HG03159 (cell line): ENCODE measurements around the gene CPNE5.
"Not testable (repeated sequence)": the region's sequence is repeated elsewhere in the genome, so short reads cannot be mapped to it uniquely, and the experiment has no call there.

Experiments used
- ATAC-seq: cut with Tn5 transposase; IDR thresholded peaks from one replicate; pipeline ENCODE4 v1.9.1; 2021; ENCODE audit warnings: mild to moderate bottlenecking, moderate library complexity; ENCODE audit not compliant: unreplicated experiment

CPNE5 gene

DNA sequence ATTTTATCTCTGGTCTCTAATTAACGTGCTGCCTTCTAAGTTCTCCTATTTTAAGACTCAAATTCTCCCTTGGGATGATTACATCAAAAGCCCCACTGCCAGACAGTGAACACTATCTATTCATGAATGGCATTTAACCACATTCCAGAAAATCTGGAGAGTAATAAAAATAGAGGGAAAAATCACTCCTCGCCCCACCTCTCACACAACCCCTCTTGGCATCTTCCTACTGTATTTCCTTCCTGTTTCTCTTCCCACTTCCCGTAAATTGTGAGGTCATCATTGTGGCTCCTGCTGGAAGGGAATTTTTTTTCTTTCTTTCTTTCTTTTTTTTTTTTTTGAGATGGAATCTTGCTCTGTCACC is 110.1 kb downstream of the CPNE5 start:
- ATAC-seq, result no peak

DNA sequence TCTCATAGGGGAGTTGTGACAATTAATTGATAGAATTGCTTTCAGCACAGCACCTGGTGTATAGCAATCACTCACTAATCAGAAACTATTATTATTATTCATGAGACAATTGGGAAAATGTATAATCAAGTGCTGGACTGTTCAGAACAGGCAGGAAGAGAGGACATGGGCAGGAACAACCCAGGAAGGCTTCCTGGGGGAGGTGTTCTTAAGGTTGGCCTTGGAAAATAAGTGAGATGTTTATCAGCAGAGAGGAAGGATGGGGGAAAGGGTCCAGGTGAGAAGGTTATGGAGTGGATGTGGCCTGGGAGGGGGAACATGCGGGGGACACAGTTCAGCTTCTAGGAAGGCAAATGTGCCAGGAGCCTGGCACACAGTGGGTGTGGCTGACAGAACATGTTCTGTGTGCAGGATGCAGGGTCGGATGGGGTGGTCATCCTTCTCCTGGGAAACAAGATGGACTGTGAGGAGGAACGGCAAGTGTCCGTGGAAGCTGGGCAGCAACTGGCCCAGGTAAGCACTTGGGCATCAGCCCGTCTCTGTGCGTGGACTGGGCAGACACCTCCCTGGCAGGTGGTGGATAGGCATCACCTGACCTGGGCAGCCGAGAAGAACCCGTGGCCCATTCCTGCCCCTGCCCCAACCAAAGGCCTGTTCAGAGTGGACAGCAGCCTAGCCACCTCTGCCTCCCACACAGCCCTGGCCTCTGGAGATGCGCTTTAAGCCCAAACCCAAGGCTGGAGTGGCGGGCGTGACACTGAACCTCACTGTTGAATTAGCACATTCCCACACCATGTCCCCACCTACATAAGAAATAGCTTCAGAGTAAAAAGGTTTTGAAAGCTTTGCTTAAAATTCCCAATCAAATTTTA is 110.7 kb downstream of the CPNE5 start:
- ATAC-seq, result no peak

DNA sequence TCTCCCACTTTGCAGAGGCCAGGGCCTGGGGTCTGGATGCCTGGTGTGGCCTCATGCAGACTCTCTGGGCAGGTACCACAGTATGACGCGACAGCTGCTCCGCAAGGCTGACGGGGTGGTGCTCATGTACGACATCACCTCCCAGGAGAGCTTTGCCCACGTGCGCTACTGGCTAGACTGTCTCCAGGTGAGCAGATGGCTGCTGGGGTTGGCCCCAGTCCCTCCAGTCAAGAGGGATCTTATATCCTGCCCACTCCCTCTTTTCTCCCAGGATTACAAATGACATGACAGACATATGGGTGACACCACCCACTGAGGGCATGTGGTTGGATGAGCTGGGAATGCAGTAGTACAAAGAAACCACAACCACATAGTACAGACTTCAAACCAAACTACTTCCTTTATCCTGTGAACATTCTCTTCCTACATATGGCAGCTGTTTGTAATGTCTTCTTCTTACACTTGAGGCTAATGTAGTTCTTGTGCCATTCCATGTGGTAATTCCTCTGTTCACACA is 111.7 kb downstream of the CPNE5 start:
- ATAC-seq, result no peak

DNA sequence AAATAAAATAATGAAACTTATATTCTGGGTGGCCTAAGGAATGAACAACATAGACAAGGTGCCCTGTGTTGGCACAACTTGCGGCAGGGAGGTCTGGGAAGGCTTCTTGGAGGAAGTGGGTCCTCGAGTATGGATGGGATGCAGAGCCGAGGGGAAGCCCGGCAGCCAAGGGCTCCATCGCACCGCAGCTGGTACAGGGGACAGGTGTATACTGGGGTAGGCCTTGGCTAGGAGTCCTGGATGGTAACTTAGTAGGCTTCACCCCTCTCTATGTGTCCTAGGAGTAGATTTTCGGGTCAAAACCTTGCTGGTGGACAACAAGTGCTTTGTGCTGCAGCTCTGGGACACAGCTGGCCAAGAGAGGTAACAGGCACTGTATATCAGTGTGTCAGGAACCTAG is 113.7 kb downstream of the CPNE5 start:
- ATAC-seq, result no peak

DNA sequence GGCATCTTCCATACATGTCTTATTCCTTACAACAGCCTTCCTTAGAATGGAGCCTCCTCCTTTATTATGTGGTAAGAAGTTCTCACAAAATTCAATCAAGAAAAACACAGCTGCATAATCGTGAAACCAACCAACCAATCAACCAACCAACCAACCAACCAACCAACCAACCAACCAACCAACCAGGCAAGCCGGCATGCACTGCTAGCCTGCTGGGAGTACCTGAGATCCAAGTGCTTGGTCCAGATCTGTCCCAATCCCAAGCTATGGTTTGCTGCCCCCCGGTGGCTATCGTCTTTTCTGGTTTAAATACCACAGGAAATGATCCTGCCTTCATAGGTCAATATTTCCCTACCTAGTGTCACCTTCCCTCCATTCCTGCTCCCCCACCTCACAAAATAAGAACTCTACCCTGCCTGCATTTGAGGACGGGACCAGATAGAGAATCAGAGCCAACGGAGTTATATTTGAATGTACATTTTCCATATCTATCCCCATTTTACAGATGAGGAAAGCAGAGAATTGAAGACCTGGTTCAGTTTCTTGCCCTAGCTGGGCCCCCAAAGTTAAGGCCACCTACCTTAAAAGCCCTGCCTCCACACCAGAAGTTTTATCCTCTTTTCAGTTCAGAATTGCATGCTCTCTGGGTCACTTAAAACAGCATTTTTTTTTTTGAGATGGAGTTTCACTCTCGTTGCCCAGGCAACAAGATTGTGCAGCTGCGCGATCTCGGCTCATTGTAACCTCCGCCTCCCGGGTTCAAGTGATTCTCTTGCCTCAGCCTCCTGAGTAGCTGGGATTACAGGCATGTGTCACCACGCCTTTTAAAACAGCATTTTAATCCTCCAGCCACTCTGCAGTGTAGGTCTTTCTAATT is 114.5 kb downstream of the CPNE5 start:
- ATAC-seq, result no peak

DNA sequence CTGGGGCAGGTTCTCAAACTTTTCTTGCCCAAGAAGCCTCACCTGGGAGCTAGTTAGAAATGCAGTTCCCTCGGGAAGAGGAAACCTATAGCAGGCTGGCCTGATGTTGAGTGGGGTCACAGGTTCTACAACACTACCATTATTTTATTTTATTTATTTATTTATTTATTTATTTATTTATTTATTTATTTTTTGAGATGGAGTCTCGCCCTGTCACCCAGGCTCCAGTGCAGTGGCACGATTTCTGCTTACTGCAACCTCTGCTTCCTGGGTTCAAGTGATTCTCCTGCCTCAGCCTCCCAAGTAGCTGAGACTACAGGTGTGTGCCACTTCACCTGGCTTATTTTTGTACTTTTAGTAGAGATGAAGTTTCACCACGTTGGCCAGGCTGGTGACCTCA is 115.3 kb downstream of the CPNE5 start:
- ATAC-seq, result not testable (repeated sequence)

DNA sequence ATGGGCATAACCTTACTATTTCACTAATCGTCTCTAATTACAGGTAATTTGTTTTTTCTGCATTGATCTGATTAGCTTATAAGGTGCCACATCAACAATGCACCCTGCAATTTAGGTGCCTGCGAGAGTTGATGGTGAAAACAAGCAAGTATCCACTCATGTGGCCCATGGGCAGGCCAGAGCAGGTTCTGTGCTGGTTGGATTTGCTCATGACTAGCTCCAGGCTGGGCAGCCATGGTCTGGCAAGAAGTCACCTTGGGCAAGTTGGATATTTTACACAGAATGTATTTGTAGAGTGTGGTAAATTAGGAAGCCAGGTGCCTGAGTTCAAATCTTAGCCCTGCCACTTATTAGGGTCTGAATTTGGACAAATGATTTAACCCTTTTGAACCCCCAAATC is 116.4 kb downstream of the CPNE5 start:
- no peak for ATAC-seq

DNA sequence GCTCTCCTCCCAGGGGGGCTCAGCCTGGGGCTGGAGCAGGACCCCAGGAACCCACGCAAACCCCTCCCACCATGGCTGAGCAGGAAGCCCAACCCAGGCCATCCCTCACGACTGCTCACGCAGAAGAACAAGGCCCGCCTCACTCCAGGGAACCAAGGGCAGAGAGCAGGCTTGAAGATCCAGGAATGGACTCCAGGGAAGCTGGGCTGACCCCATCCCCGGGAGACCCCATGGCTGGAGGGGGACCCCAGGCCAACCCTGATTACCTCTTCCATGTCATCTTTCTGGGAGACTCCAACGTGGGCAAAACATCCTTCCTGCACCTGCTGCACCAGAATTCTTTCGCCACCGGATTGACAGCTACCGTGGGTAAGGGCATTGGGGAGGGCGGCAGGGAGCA is 116.9 kb downstream of the CPNE5 start:
- no peak for ATAC-seq

DNA sequence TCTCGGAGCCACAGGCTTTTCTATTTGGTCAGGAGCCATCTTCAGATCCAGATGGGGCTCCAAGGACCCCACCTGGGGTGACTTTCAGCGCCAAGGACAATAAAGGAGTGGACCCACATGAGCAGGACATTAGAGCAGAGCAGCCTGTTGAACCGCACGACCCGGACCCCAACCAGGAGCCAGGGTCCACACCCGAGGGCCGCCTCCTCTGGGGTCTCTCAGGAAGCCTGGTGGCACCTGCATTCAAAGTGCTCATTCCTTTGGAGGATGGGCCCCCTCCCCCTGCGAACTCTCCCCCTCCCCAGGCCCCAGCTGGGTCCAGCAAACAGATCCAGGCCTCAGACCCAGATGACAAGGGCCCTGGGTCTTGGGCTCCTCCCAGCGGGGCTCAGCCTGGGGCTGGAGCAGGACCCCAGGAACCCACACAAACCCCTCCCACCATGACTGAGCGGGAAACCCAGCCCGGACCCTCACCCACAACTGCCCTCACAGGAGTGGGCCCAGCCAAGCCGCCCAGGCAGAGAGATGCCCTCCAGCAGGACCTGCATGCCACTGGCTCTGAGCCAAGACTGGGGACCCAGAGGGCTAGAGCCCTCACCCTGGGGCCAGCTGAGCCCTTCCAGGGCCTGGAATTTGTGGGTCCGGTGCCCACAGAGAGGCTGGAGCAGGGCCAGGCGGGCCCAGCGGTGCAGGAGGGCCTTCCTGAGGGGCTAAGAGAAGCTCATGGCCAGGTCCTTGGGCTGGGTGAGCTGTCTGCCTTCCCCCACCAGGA is 117.7 kb downstream of the CPNE5 start:
- ATAC-seq, result no peak

DNA sequence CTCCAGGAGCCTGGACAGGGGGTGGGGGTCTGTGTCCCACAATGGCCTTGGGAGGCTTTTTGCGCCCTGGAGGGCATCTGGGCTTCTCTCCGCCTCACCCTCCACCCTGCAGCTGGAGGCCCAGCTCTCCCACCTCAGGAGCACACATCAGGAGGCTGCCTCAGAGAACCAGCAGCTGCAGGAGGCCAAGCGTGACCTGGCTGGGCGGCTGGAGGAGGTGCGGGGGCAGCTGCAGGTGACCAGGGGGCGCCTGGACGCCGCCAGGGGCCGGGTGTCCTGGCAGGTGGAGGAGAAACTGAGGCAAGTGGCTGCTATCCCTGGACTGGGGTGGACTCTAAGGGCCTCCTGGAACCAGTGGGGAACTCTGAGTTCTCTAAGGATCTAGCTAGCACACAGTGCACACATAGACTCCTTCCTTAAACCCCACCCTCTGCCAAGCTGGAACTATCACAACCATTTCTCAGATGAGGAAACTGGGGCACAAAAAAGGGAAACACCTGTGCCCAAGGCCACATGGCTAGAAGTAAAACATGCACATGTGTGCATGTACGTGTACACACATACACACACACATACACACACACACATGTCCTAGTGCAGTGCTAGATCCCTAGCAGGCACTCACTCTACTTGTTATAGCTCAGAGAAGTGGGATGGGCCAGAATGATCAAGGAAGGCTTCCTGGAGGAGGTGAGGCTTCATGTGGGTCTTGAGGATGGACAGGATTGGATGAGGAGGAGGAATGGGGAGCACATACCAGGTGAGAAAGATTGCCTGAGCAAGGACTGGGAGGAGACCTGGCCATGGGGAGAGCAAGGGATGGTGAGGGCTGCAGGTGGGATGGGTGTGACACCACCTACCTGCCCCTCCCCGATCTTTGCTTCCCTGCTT is 118.7 kb downstream of the CPNE5 start:
- ATAC-seq, result no peak

DNA sequence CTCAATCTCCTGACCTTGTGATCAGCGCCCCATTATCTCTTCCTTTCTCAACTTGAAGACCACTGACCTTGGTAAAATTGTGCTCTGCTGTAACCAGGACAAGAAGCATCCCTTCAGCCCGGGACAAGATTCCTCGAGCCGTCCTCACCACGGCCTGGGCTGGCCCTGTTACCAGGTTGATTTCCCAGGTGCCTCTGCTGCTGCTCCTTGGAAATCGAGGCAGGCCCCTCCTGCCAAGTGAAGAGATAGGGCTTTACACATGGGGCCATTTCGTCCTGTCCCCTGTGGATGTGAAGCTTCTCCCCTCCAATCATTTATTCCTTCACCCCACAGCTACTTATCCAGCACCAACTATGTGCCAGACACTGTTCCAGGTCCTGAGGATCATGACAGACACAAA is 120.1 kb downstream of the CPNE5 start:
- ATAC-seq, result no peak

DNA sequence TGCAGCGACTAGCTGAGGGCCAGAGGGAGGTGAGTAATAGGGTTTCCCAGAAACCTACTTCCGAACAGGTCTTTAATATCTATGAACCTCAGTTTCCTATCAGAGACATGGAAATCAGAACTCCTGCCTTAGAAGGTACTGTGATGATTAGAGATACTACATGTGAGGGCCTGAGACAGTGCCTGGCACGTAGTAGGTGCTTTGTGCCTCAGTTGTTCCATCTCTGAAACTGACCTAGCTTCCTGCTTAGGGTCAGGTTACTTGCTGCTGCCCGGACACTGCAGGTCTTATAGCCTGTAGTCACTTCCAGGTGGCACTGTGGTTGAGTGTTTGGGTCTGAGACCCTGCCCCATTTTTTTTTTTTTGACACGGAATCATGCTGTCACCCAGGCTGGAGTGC is 120.7 kb downstream of the CPNE5 start:
- ATAC-seq, result no peak

DNA sequence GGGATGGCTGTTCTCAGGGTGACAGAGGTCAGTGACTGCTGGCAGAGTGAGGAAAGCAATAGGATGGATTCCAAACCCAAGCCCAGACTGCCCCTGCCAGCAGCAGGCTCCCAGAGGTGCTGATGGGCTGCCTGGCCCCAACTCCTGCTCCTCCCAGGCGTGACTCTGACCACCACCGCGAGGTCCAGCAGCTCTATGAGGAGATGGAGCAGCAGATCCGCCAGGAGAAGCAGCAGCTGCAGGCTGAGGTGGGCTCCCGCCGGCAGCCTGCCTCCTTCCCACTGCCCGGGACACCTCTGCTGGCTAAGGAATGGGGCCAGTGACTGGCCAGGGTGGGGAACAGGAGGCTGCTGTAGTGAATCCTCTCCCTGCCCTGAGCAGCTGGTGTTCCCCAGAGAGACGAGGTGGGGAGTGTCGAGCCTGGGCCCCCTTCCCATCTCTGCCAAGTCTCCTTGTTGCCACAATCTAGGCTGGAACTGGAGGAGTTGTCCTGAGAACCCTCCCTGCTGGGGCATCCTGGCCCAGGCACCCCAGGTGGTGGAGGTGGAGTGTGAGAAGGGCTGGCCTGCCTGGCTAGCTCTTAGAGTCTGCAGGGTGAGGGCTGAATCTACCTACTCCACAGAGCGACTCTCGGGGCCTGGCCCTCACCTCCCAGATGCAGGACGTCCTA is 121.2 kb downstream of the CPNE5 start:
- ATAC-seq, result no peak

DNA sequence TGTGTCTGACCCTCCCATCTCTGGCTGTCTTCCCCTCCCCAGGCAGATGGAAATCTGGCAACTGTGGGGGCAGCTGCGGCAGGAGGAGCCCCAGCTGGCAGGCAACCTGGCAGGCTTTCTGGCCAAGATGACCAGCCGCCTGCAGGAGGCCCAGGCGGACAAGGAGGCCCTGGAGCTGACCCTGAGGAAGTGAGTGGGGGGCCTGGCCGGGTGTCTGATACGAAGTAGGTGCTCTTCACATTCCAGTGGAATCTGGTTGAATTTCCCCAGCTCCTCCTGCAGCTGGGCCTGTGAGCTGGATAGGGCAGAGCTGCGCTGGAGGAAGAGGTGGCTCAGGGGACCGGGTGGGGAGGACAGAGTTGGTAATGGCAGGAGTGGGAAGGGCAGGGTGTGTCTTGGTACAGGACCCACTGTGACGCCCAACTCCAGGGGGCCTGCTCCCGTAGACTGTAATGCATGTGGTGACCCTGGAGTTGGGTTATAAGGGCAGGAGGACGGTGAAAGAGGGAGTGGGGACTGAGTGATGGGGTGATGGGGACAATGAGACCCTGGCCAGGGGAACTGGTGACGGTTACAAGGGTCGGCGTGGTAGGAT is 121.9 kb downstream of the CPNE5 start:
- ATAC-seq, result no peak

DNA sequence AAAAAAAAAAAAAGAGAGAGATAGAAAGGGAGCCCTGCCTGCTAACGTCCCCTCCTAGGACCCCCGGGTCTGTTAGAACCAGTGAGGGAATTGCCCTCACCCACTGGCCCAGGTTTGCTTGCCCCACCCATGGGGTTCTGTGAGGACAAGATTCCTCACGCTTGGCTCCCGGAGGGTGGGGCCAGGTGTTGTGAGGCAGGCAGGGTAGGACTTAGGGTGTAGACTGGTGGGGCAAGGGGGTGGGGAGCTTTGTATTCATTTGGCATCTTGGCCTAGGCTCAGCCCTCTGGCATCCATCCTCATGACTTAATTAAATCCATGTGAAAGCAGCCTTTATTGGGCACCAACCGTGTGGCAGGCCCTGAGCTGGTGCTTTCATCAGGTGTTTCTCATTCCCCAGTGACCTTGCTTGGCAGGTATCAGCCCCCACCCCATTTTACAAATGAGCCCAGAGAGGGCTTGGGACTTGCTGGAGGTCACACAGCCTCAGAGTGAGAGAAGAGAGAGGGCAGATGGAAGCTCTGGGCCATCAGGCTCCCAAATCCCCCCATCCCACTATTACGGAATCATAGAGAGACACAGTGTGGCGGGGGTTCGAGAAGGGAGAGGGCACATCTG is 122.7 kb downstream of the CPNE5 start:
- ATAC-seq, result no peak

DNA sequence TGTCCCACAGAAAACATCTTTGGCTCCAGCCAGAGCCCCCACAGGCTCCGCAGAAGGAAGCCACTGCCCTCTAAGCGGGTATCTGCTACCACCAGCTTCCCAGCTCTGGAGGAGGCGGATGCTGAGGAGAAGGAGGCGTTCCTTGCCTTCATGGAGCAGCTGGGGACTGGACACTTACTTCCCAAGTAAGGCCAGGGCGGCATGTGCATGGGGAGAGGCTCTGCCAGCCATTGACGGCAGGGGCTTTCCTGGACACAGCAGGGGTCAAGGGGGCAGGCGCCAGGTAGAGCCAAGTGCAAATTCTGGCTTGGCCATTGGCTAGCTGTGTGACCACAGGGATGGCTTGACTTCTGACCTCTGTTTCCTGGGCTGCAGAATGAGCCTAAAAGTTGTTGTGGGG is 123.8 kb downstream of the CPNE5 start:
- no peak for ATAC-seq

DNA sequence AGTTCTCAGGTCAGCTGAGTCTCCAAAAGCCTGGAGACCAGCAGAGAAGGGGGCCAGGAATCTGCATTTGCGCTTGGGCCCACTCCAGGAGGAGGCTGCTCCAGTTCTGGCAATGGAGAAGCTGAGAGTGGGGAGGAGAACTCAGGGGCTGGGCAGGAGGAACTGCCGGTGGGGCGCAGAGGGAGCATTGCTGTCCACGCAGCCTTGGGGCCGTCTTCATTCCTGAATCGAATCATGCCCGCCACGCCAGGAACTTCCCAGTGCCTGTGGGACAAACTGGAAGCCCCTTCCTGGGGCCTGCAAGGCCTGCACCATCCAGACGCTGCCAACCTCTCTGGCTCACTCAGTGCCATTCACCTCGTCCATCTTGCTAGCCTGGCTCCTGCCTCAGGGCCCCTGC is 124.7 kb downstream of the CPNE5 start:
- no peak for ATAC-seq

DNA sequence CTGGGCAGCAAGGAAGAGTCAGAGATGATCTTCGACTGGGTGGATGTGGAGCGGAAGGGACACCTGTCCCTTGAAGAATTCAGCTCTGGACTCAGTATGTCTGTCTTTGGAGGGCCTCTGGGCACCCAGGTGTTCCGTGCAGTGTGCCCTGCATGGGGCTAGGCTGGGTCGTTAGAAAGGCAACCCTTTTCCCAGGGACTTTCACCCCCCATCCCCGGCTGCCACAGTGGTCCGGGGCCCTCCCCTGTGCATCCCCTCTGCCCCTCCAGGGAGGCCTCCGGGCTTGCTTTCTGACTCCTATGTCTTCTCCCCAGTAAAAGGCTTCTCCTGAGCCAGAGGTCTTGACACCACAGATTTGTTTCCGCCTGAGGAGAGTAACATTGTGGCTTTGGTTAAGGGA is 125.4 kb downstream of the CPNE5 start:
- no peak for ATAC-seq

DNA sequence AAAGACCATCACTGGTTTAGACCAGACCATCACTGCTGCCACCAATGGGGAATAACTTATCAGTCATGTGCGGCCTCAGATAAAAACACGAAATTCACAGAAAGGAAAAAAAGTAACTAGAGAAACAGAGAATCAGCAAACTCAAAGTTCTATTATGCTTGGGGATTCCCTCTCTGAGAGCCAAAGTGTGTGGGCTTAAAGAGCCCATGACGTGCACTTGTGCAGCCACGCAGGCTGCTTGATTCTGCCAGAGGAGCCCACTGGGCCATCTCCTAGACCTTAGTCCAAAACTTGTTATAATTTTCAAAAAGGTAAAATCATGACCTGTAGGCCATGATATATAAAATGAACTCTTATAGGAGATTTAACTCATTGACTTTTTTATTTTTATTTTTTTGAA is 126.4 kb downstream of the CPNE5 start:
- no peak for ATAC-seq
